Measurements from ENCODE around the gene CTSZ.

- TF ChIP-seq NANOG (IDR thresholded peaks at IDR 0.05; ENCODE audit: borderline replicate concordance) (no peak), POLR2AphosphoS5 (IDR thresholded peaks at IDR 0.05; ENCODE audit: low read depth) (no peak), ZNF114 (CRISPR knock-in tag; IDR thresholded peaks at IDR 0.05) (no peak), ZNF331 (CRISPR knock-in tag; IDR thresholded peaks at IDR 0.05; ENCODE audit: low read depth) (no peak), CTCF (conservative IDR thresholded peaks at IDR 0.05; ENCODE audit: low read depth in 2 of 2) (no peak), EZH2 (IDR thresholded peaks at IDR 0.05; ENCODE audit: low read depth, unreplicated experiment) (no peak), EZH2phosphoT487 (IDR thresholded peaks at IDR 0.05; ENCODE audit: unreplicated experiment) (no peak), REST (IDR thresholded peaks at IDR 0.05; ENCODE audit: unreplicated experiment) (no peak), STAT1 (IDR thresholded peaks at IDR 0.05; ENCODE audit: unreplicated experiment) (no peak), JUNB (IDR thresholded peaks at IDR 0.05; ENCODE audit: unreplicated experiment) (no peak)
- TF ChIP-seq, protein P1, sequence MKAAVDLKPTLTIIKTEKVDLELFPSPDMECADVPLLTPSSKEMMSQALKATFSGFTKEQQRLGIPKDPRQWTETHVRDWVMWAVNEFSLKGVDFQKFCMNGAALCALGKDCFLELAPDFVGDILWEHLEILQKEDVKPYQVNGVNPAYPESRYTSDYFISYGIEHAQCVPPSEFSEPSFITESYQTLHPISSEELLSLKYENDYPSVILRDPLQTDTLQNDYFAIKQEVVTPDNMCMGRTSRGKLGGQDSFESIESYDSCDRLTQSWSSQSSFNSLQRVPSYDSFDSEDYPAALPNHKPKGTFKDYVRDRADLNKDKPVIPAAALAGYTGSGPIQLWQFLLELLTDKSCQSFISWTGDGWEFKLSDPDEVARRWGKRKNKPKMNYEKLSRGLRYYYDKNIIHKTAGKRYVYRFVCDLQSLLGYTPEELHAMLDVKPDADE (IDR thresholded peaks at IDR 0.05) = no peak
Observed at GRCh38 chr20:59022754-59023153, 15.7 kb upstream of the CTSZ start.
